D721Med (cell line): Measurements from ENCODE around the gene RNF183.
"Not testable (repeated sequence)": the region's sequence is repeated elsewhere in the genome, so short reads cannot be mapped to it uniquely, and the experiment has no call there.

Experiments
- DNase-seq: peaks from one replicate; pipeline ENCODE4 v3.0.0; 2011; ENCODE audit warnings: low spot score; ENCODE audit not compliant: insufficient read length
- FAIRE-seq: peaks from 2 replicates; lab custom pipeline; 2011; peaks lifted over from hg19 to GRCh38; lab: Jason Lieb, UNC
- TF ChIP-seq, protein P1 (sequence below): IDR thresholded peaks from 2 replicates; pipeline ENCODE4 v1.5.1; 2012; ENCODE audit warnings: mild to moderate bottlenecking, control low read depth; ENCODE audit not compliant: insufficient read depth; ENCODE audit errors: missing control alignments

The RNF183 gene

DNA sequence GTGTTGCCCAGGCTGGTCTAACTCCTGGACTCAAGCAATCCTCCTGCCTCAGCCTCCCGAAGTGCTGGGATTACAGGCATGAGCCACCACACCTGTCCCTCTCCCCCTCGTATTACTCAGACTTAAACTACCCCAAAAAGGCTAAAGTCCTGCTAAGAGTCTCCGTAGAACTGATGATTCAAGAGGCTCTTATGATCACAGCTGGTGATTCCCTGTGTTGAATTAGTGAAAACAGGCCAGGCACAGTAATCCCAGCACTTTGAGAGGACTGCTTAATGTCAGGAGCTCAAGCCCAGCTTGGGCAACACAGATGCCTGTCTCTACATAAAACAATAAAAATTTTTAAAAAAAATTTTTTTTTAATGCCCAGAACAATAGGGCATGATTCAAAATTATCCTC is 37.0 kb downstream of the RNF183 start:
- FAIRE-seq, result no peak

DNA sequence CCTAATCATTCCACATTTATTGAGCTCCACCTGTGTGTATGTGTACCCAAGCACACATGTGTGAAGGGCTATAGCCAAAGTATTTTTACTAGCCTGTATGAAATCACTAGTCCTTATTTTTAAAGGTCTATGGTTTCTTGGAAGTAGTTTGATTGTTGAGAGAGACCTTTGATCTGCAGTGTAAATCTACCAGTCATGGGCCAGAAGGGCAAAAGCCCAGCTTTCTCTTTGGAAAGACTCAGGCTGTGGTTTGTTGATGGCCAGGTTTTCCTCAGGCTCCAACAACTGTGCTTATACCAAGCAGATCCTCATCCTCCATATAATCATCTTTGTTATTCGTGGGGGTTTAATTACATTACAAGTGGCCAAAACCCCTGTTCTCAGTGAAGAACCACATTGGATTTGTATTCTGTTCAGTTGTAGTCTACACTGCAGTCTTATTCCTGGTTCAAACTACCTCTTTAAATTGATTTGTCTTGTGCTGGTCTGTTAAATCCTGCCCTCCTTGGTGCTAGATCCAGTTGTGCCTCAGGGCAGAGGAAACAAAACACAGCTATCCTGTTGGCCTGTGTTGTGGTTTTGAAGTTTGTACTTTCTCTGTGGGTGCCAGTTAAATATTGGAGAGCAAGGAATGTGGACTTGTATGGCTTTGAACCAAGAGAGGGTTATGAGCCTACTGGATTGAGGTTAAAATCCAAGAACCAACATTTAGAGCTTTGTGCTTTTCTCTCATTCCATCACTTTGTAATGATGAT is 41.1 kb downstream of the RNF183 start:
- TF ChIP-seq, protein P1, sequence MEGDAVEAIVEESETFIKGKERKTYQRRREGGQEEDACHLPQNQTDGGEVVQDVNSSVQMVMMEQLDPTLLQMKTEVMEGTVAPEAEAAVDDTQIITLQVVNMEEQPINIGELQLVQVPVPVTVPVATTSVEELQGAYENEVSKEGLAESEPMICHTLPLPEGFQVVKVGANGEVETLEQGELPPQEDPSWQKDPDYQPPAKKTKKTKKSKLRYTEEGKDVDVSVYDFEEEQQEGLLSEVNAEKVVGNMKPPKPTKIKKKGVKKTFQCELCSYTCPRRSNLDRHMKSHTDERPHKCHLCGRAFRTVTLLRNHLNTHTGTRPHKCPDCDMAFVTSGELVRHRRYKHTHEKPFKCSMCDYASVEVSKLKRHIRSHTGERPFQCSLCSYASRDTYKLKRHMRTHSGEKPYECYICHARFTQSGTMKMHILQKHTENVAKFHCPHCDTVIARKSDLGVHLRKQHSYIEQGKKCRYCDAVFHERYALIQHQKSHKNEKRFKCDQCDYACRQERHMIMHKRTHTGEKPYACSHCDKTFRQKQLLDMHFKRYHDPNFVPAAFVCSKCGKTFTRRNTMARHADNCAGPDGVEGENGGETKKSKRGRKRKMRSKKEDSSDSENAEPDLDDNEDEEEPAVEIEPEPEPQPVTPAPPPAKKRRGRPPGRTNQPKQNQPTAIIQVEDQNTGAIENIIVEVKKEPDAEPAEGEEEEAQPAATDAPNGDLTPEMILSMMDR, result no peak
- no peak for FAIRE-seq

More for the DNA sequence above, 37.0 kb downstream of the RNF183 start:
- TF ChIP-seq, protein P1, result no peak
- no peak for DNase-seq

DNA sequence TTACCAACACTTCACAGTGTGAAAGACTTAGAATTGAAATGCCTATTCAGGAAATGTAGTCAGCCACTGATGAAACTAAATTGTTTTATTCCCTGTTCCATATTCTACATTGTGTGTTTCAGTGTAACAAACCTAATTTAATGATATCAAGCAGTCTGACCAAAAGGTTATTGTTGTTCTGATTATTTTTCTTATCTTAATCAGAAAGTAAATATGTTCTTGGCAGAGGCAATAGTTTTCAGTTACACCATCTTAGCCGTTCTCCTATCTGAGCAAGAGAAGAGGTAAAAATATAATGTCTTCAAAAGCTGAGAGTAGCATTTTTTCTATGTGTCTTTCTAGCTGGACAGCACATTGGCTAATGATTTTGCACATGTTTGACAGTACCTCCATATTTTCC is 44.9 kb downstream of the RNF183 start:
- DNase-seq (no peak), FAIRE-seq (no peak)
- TF ChIP-seq, protein P1, result no peak

More for the DNA sequence above, 41.1 kb downstream of the RNF183 start:
- DNase-seq, result no peak

DNA sequence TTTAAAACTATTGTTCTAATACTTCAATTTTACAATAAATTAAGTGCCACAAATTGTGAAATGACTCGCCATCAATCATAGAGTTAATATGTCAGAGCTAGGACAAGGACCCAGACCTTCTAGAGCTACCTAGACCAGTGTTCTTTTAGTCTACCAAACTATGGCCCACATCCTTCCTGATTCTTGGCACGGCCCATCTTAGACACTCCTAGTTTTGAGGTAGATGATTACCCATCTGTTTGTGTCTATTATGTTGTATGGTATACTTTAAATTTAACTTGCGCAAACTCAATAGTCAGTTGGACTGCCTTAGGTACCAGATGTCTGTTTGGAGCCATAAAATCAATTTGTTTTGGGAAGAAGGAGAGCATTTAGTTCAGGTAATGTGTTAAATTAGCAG is 45.3 kb downstream of the RNF183 start:
- no peak for DNase-seq
- no peak for FAIRE-seq
- TF ChIP-seq, protein P1, result no peak

DNA sequence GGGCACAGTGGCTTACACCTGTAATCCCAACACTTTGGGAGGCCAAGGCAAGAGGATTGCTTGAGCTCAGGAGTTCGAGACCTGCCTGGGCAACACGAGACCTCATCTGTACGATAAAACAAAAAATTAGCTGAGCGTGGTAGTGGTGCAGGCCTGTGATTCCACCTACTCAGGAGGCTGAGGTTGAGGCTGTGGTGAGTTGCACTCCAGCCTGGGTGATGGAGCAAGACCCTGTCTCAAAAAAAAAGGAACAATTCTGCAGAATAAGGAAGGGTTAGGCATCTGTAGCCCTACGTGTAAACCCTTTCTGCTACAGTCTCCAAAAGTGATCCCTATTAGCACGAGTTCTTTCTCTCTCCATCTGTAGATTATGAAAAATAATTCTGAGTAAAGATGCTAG is 47.7 kb downstream of the RNF183 start:
- DNase-seq, result no peak
- TF ChIP-seq, protein P1, result no peak

DNA sequence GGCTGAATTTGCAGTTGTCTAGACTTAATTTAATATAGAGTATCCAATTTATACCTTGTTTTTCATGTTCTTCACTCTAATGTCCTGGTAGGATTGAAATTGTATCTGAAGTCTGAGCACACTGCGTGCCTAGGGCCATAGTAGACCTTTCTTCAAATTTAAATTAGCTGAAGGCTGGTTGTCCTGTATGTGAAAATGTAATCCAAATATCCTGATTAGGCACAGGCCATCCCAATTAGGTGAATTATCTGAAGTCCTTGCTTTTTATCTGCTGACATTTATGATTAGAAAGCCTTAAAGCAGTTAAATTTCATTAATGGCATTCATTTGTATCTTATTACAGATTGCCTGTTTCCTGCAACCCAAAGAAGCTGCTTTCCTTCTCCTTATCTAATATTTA is 48.2 kb downstream of the RNF183 start:
- no peak for DNase-seq
- FAIRE-seq, result no peak
- TF ChIP-seq, protein P1, result no peak

More for the DNA sequence above, 47.7 kb downstream of the RNF183 start:
- no peak for FAIRE-seq

DNA sequence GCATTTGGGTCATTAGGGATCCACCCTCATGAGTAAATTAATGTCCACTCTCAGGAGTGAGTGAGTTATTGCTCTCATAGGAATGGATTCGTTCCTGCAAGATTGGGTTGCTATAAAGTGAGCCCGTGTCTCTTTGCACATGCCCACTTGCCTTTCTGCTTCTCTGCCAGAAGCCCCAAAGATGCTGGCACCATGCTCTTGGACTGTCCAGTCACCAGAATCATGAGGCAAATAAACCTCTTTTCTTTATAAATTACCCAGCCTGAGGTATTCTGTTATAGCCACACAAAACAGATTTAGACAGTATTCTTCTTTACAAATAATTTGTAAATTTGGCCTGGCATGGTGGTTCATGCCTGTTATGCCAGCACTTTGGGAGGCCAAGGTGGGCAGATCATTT is 52.4 kb downstream of the RNF183 start:
- TF ChIP-seq, protein P1, result no peak
- FAIRE-seq (no peak), DNase-seq (no peak)

DNA sequence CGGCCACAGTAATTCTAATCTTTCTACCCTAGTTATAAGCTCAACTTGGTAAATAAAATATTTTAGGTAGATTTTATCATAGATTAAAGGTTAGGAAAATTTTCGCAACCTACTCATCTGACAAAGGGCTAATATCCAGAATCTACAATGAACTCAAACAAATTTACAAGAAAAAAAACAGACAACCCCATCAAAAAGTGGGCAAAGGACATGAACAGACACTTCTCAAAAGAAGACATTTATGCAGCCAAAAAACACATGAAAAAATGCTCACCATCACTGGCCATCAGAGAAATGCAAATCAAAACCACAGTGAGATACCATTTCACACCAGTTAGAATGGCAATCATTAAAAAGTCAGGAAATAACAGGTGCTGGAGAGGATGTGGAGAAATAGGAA is 53.5 kb downstream of the RNF183 start:
- not testable (repeated sequence) for FAIRE-seq, DNase-seq
